Stimulated activated naive CD8-positive, alpha-beta T cell treated with anti-CD3 and anti-CD28 coated beads, Interleukin-15, Interleukin-2, amounts not matched to agents 100 ng/mL and 50 ng/mL, for 24 hours (primary cell): ENCODE data around the gene YPEL2.

ENCODE experiments used
- H3K27ac Mint-ChIP-seq: one replicate; pipeline ENCODE4 v1.8.0; 2021; ENCODE audit warnings: mild to moderate bottlenecking, mixed read lengths
- H3K27me3 Mint-ChIP-seq: one replicate; pipeline ENCODE4 v1.8.0; 2021; ENCODE audit warnings: mixed read lengths
- H3K36me3 Mint-ChIP-seq: one replicate; pipeline ENCODE4 v1.8.0; 2021; ENCODE audit warnings: low read depth, mixed read lengths
- H3K4me1 Mint-ChIP-seq: one replicate; pipeline ENCODE4 v1.8.0; 2021; ENCODE audit warnings: low read depth, mixed read lengths
- H3K4me3 Mint-ChIP-seq: one replicate; pipeline ENCODE4 v1.8.0; 2021; ENCODE audit warnings: mild to moderate bottlenecking, mixed read lengths
- H3K9me3 Mint-ChIP-seq: one replicate; pipeline ENCODE4 v1.8.0; 2021; ENCODE audit warnings: mixed read lengths

The YPEL2 gene

GRCh38 chr17:59373882-59374495 lies 42.5 kb downstream of the YPEL2 start:
- Mint-ChIP-seq H3K36me3 (peaks cover 5% of the 10 kb centered on the region), H3K27me3 (no peaks in the 10 kb centered on the region), H3K4me1 (peaks cover 71% of the 10 kb centered on the region), H3K4me3 (peak overlapping the region; percentile 66), H3K27ac (peak overlapping the region; percentile 95), H3K9me3 (no peaks in the 10 kb centered on the region)

- Mint-ChIP-seq H3K4me3 (peak overlapping the region; percentile 66), H3K36me3 (peaks cover 5% of the 10 kb centered on the region), H3K4me1 (peaks cover 67% of the 10 kb centered on the region), H3K27ac (peak overlapping the region; percentile 95), H3K9me3 (no peaks in the 10 kb centered on the region), H3K27me3 (no peaks in the 10 kb centered on the region)
Measured at GRCh38 chr17:59374612-59375011, 43.2 kb downstream of the YPEL2 start.

GRCh38 chr17:59375857-59376256 lies 44.4 kb downstream of the YPEL2 start:
- no peaks in the 10 kb centered on the region for H3K9me3 Mint-ChIP-seq
- no peak overlapping the region for H3K4me3 Mint-ChIP-seq
- H3K4me1 Mint-ChIP-seq: peaks cover 62% of the 10 kb centered on the region
- no peaks in the 10 kb centered on the region for H3K27me3 Mint-ChIP-seq
- peak overlapping the region; percentile 22 for H3K27ac Mint-ChIP-seq
- H3K36me3 Mint-ChIP-seq: peaks cover 5% of the 10 kb centered on the region

- Mint-ChIP-seq H3K27me3 (no peaks in the 10 kb centered on the region), H3K4me3 (no peak overlapping the region), H3K27ac (no peak overlapping the region), H3K9me3 (no peaks in the 10 kb centered on the region), H3K36me3 (peaks cover 5% of the 10 kb centered on the region), H3K4me1 (peaks cover 62% of the 10 kb centered on the region)
Measured at GRCh38 chr17:59376506-59376905, 45.1 kb downstream of the YPEL2 start.

- Mint-ChIP-seq H3K9me3 (no peaks in the 10 kb centered on the region), H3K4me1 (peaks cover 61% of the 10 kb centered on the region), H3K36me3 (peaks cover 5% of the 10 kb centered on the region), H3K27ac (no peak overlapping the region), H3K27me3 (no peaks in the 10 kb centered on the region), H3K4me3 (no peak overlapping the region)
Measured at GRCh38 chr17:59377410-59377809, 46.0 kb downstream of the YPEL2 start.

GRCh38 chr17:59378675-59379074 lies 47.2 kb downstream of the YPEL2 start:
- Mint-ChIP-seq H3K4me1 (peaks cover 48% of the 10 kb centered on the region), H3K27me3 (no peaks in the 10 kb centered on the region), H3K27ac (no peak overlapping the region), H3K9me3 (no peaks in the 10 kb centered on the region), H3K36me3 (no peaks in the 10 kb centered on the region), H3K4me3 (no peak overlapping the region)

- no peaks in the 10 kb centered on the region for H3K9me3 Mint-ChIP-seq
- no peaks in the 10 kb centered on the region for H3K36me3 Mint-ChIP-seq
- H3K27ac Mint-ChIP-seq: no peak overlapping the region
- H3K27me3 Mint-ChIP-seq: no peaks in the 10 kb centered on the region
- H3K4me1 Mint-ChIP-seq: peaks cover 30% of the 10 kb centered on the region
- H3K4me3 Mint-ChIP-seq: no peak overlapping the region
Measured at GRCh38 chr17:59380474-59380873, 49.0 kb downstream of the YPEL2 start.

- Mint-ChIP-seq H3K4me1 (peaks cover 18% of the 10 kb centered on the region), H3K27ac (no peak overlapping the region), H3K4me3 (no peak overlapping the region), H3K27me3 (no peaks in the 10 kb centered on the region), H3K36me3 (no peaks in the 10 kb centered on the region), H3K9me3 (no peaks in the 10 kb centered on the region)
Measured at GRCh38 chr17:59381716-59382570, 50.5 kb downstream of the YPEL2 start.

- Mint-ChIP-seq H3K4me3 (no peak overlapping the region), H3K36me3 (no peaks in the 10 kb centered on the region), H3K9me3 (no peaks in the 10 kb centered on the region), H3K27me3 (no peaks in the 10 kb centered on the region), H3K27ac (no peak overlapping the region), H3K4me1 (peaks cover 18% of the 10 kb centered on the region)
Measured at GRCh38 chr17:59383893-59384292, 52.4 kb downstream of the YPEL2 start.

- Mint-ChIP-seq H3K4me3 (no peak overlapping the region), H3K36me3 (peaks cover 4% of the 10 kb centered on the region), H3K4me1 (no peaks in the 10 kb centered on the region), H3K9me3 (no peaks in the 10 kb centered on the region), H3K27me3 (no peaks in the 10 kb centered on the region), H3K27ac (no peak overlapping the region)
Measured at GRCh38 chr17:59387351-59388068, 56.1 kb downstream of the YPEL2 start.

GRCh38 chr17:59388069-59388556 lies 56.7 kb downstream of the YPEL2 start:
- H3K4me3 Mint-ChIP-seq: no peak overlapping the region
- no peaks in the 10 kb centered on the region for H3K4me1 Mint-ChIP-seq
- H3K27ac Mint-ChIP-seq: no peak overlapping the region
- no peaks in the 10 kb centered on the region for H3K27me3 Mint-ChIP-seq
- H3K9me3 Mint-ChIP-seq: no peaks in the 10 kb centered on the region
- peaks cover 4% of the 10 kb centered on the region for H3K36me3 Mint-ChIP-seq

GRCh38 chr17:59389066-59389465 lies 57.6 kb downstream of the YPEL2 start:
- H3K4me3 Mint-ChIP-seq: no peak overlapping the region
- H3K27ac Mint-ChIP-seq: no peak overlapping the region
- H3K27me3 Mint-ChIP-seq: no peaks in the 10 kb centered on the region
- no peaks in the 10 kb centered on the region for H3K4me1 Mint-ChIP-seq
- peaks cover 4% of the 10 kb centered on the region for H3K36me3 Mint-ChIP-seq
- no peaks in the 10 kb centered on the region for H3K9me3 Mint-ChIP-seq

- no peak overlapping the region for H3K4me3 Mint-ChIP-seq
- H3K27me3 Mint-ChIP-seq: no peaks in the 10 kb centered on the region
- H3K36me3 Mint-ChIP-seq: peaks cover 5% of the 10 kb centered on the region
- no peak overlapping the region for H3K27ac Mint-ChIP-seq
- H3K4me1 Mint-ChIP-seq: no peaks in the 10 kb centered on the region
- H3K9me3 Mint-ChIP-seq: no peaks in the 10 kb centered on the region
Measured at GRCh38 chr17:59391021-59391420, 59.6 kb downstream of the YPEL2 start.

GRCh38 chr17:59392973-59393679 lies 61.7 kb downstream of the YPEL2 start:
- no peaks in the 10 kb centered on the region for H3K4me1 Mint-ChIP-seq
- no peak overlapping the region for H3K4me3 Mint-ChIP-seq
- H3K9me3 Mint-ChIP-seq: no peaks in the 10 kb centered on the region
- peaks cover 12% of the 10 kb centered on the region for H3K36me3 Mint-ChIP-seq
- H3K27me3 Mint-ChIP-seq: no peaks in the 10 kb centered on the region
- H3K27ac Mint-ChIP-seq: no peak overlapping the region
